Mucosa of descending colon (tissue), 3 donors: ENCODE results near the gene PDE1C. TPM values are rescaled to one million over a fixed set of nuclear protein-coding genes. Genes with fewer than 3 reads are reported as not detected.

Source experiments
- ATAC-seq: fragments of 200-7000 bp; cut with Tn5 transposase; one replicate; pipeline ENCODE4 v1.9.1; 2020; ENCODE audit warnings: mild to moderate bottlenecking, moderate library complexity
- DNase-seq, 3 donors: peaks; one replicate each; pipeline ENCODE4 v3.0.0-alpha.2; 2020
- H3K36me3 ChIP-seq: fragments of 200-600 bp; one replicate; pipeline ENCODE4 v1.8.0; 2021; ENCODE audit warnings: low read depth, mild to moderate bottlenecking
- H3K4me1 ChIP-seq: fragments of 200-600 bp; one replicate; pipeline ENCODE4 v1.8.0; 2021; ENCODE audit warnings: low read depth, mild to moderate bottlenecking
- H3K4me3 ChIP-seq: fragments of 200-600 bp; one replicate; pipeline ENCODE4 v1.8.0; 2021; ENCODE audit warnings: mild to moderate bottlenecking
- H3K9me3 ChIP-seq: fragments of 200-600 bp; one replicate; pipeline ENCODE4 v1.8.0; 2021; ENCODE audit warnings: mild to moderate bottlenecking
- intact Hi-C, 2 donors: fragments of 100-400 bp; cut with DNase I in 1 of 2; cut with micrococcal nuclease in 1 of 2; formaldehyde crosslinking; loops; one replicate each; pipeline versions ENCODE4 v1.11.0 to v1.11.1; 2022; cut with DNase I, micrococcal nuclease
- total RNA-seq, 3 donors: library from RNA; stranded (reverse); fragmentation: NEBNext Ultra II Directional in 2 of 3; extraction: Animal tissue kit (Norgen Biotek cat#: 25700) in 2 of 3; gene quantifications; one replicate each; pipeline versions ENCODE4 v1.2.1 to v1.2.4, GENCODE V29; 2021 to 2023
- TF ChIP-seq, protein P1 (sequence below): fragments of 200-600 bp; IDR thresholded peaks from one replicate; pipeline ENCODE4 v1.8.0; 2022; ENCODE audit warnings: antibody characterized with exemption, mild to moderate bottlenecking
- donor health status: DM: no; HTN: no; CAD: no; lungs with moderate emphysema.
- donor health status: DM: no; HTN: no; CAD: no.
- donor health status: DM: no; HTN: yes; CAD: no.

PDE1C gene
- total RNA-seq, 3 donors from 2014 or later: 2.5 to 4.8 (median 2.5) TPM

DNA sequence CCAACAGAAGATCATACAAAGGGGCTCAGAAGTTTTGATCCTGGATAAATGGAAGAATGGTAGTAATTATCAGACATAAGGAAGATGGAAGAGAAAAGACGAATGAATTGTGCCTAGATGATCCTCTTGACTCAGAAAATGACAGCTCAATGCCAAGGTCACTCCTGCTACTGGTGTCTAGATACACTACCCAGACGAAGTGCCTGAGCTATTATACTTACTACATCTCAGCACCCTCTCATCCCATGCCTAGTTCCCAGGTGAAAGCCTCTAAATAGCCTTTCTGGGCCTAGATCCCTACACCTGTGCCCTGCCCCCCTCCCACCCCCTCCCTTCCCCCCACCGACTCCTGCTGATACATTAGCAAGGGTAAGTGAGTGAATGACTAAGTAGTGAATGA, 25.5 kb downstream of the PDE1C start:
- H3K9me3 ChIP-seq: no peaks in the 10 kb centered on the region
- no peaks in the 10 kb centered on the region for H3K36me3 ChIP-seq
- DNase-seq (no peak), ATAC-seq (no peak)
- intact Hi-C loops: no loop called here
- no peak overlapping the region for H3K4me3 ChIP-seq
- H3K4me1 ChIP-seq: no peaks in the 10 kb centered on the region
- TF ChIP-seq, protein P1, sequence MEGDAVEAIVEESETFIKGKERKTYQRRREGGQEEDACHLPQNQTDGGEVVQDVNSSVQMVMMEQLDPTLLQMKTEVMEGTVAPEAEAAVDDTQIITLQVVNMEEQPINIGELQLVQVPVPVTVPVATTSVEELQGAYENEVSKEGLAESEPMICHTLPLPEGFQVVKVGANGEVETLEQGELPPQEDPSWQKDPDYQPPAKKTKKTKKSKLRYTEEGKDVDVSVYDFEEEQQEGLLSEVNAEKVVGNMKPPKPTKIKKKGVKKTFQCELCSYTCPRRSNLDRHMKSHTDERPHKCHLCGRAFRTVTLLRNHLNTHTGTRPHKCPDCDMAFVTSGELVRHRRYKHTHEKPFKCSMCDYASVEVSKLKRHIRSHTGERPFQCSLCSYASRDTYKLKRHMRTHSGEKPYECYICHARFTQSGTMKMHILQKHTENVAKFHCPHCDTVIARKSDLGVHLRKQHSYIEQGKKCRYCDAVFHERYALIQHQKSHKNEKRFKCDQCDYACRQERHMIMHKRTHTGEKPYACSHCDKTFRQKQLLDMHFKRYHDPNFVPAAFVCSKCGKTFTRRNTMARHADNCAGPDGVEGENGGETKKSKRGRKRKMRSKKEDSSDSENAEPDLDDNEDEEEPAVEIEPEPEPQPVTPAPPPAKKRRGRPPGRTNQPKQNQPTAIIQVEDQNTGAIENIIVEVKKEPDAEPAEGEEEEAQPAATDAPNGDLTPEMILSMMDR: no peak

DNA sequence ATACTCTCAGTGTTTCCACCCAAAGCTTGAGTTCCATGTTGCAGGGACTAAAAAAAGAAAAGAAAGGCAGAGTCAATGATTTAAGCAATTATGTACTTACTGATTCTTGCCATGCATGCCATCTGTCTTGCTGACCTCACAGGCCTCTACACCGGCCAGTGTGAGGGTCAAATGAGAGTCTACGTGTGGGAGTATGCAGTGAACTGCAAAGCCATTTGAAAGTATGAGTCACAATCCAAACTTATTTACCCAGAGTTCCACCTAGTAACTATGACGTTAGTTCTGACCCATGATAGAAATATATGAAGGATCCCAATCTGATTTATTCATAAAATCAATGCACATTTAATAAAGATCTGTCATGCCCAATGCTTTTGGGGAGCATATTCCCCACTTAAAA, 26.5 kb downstream of the PDE1C start:
- Histone ChIP-seq H3K9me3 (no peaks in the 10 kb centered on the region), H3K4me1 (no peaks in the 10 kb centered on the region), H3K36me3 (no peaks in the 10 kb centered on the region), H3K4me3 (no peak overlapping the region)
- DNase-seq: no peak
- ATAC-seq: peak; percentile 69
- intact Hi-C loops: no loop called here
- TF ChIP-seq, protein P1: no peak

DNA sequence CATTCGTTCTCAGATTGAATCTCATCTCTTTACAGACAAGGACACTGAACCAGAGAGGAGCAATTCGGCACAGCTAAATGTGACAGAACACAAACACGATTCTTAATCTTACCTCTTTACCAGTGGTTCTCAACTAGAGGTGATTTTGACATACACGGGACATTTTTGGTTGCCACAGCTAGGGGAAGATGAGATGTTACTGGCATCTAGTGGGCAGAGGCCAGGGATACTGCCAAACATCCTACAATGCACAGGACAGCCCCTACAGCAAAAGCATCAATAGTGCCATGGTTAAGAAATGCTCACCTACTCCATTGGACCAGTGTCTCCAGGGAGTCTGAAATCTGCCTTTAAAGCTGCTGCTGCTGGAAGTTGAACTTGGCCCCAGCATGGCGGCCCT, 27.3 kb downstream of the PDE1C start:
- Histone ChIP-seq H3K4me3 (no peak overlapping the region), H3K9me3 (no peaks in the 10 kb centered on the region), H3K4me1 (no peaks in the 10 kb centered on the region), H3K36me3 (no peaks in the 10 kb centered on the region)
- intact Hi-C loops: no loop called here
- DNase-seq: no peak
- TF ChIP-seq, protein P1: no peak
- ATAC-seq: no peak

DNA sequence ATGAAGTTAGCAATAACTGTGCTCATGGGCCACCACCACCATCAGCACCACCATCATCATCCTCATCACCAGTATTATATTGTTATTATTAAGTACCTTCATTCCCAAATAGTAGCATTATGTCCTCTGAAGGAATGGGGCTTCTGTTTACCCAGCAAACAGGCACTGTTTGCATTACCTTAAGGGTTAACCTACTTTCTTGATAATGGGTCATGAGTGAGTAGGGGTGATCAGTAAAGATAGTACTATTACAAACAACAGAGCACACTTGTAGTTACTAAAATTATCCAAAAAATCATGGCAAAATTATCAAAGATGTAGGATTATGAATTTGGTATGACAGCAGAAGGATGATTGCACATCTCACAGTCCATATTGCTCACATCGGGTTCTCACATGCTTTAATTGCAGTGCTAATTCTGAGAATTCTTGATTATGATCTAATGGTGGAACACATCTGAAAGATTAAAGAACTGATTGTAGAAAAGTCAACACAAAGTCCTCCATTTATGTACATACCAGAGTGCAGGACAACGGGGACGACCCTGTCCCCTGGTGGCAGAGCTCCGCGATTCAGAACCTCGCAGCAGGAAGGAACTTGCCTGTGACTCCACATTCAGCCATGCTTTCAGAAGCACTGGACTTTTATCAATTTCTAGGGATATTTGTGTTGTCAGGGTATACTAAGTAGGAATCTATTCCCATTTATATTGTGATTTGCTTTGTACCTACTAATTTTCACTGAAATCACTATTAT, 31.0 kb downstream of the PDE1C start:
- intact Hi-C loops: no loop called here
- Histone ChIP-seq H3K9me3 (no peaks in the 10 kb centered on the region), H3K36me3 (no peaks in the 10 kb centered on the region), H3K4me1 (no peaks in the 10 kb centered on the region), H3K4me3 (no peak overlapping the region)
- ATAC-seq (no peak), DNase-seq (no peak)
- TF ChIP-seq, protein P1: no peak

DNA sequence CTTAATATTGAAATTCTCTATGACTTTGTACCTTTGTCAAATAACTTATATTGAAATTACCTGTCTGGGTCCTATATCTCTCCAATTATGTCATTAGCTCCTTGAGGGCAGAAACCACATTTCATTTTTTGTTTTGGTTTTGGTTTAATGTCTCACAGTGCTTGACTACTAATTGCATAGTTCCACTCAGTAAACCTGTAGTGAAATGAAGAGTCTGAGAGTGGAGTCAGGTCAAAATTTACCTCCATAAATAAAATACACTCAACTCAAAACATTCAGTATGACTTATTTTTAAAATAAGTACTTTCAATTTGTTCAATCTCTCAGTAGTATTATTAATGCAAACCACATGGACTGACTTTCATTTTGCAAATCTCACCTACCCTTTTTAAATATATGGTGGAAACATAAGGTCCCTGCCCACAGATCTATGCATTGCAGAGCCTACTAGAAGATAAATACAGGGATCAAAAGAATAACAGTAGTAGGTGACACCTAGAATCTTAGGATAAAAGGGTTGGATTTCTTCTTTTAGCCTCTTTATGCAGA, 32.5 kb downstream of the PDE1C start:
- DNase-seq: no peak
- ATAC-seq: no peak
- no peaks in the 10 kb centered on the region for H3K4me1 ChIP-seq
- no peak overlapping the region for H3K4me3 ChIP-seq
- intact Hi-C loops: no loop called here
- no peaks in the 10 kb centered on the region for H3K9me3 ChIP-seq
- TF ChIP-seq, protein P1: no peak
- no peaks in the 10 kb centered on the region for H3K36me3 ChIP-seq
